Neural cell (in vitro differentiated cells): Measurements from ENCODE around the gene NEU2. TPM values are rescaled to one million over a fixed set of nuclear protein-coding genes. Genes with fewer than 3 reads are reported as not detected.

Source experiments
- H2AFZ ChIP-seq: fragments of 200-600, 300-800 bp; sonication (generic), shearing (Covaris generic); 2 replicates; pipeline ENCODE4 v1.6.0; 2014; ENCODE audit warnings: low read depth, mild to moderate bottlenecking, antibody characterized with exemption, low read length, moderate library complexity
- H3F3A ChIP-seq: fragments of 200-600 bp; shearing (Covaris generic); 2 replicates; pipeline ENCODE4 v1.6.1; 2016; ENCODE audit warnings: mild to moderate bottlenecking, moderate library complexity, mixed read lengths, antibody characterized with exemption, low read length; ENCODE audit not compliant: insufficient read depth, poor library complexity, severe bottlenecking
- H3K27ac ChIP-seq: fragments of 200-600, 300-800 bp; sonication (generic), shearing (Covaris generic); 2 replicates; pipeline ENCODE4 v1.5.1; 2014; ENCODE audit warnings: mild to moderate bottlenecking, low read length, moderate library complexity
- H3K27me3 ChIP-seq: fragments of 300-800, 200-600 bp; sonication (generic), shearing (Covaris generic); 2 replicates; pipeline ENCODE4 v1.6.0; 2014; ENCODE audit warnings: mild to moderate bottlenecking, low read depth, low read length, moderate library complexity; ENCODE audit not compliant: insufficient read depth
- H3K36me3 ChIP-seq: fragments of 300-800, 200-600 bp; sonication (generic), shearing (Covaris generic); 2 replicates; pipeline ENCODE4 v1.5.1; 2014; ENCODE audit warnings: mild to moderate bottlenecking, antibody characterized with exemption, low read length, moderate library complexity; ENCODE audit not compliant: insufficient read depth
- H3K4me2 ChIP-seq: fragments of 300-800, 200-600 bp; sonication (generic), shearing (Covaris generic); 2 replicates; pipeline ENCODE4 v1.6.0; 2014; ENCODE audit warnings: mild to moderate bottlenecking, low read length
- H3K4me3 ChIP-seq: fragments of 300-800, 200-600 bp; sonication (generic), shearing (Covaris generic); 2 replicates; pipeline ENCODE4 v1.5.1; 2014; ENCODE audit warnings: mild to moderate bottlenecking, low read length, moderate library complexity
- H3K79me2 ChIP-seq: fragments of 200-600 bp; shearing (Covaris generic); replicated peaks from 2 replicates; pipeline ENCODE4 v1.6.0; 2014; ENCODE audit warnings: mild to moderate bottlenecking, low read length, moderate library complexity; ENCODE audit not compliant: insufficient read depth
- H3K9ac ChIP-seq: fragments of 300-800, 200-600 bp; sonication (generic), shearing (Covaris generic); 2 replicates; pipeline ENCODE4 v1.6.1; 2016; ENCODE audit warnings: mild to moderate bottlenecking, low read length, mixed read lengths
- H3K9me2 ChIP-seq: fragments of 200-600 bp; shearing (Covaris generic); 2 replicates; pipeline ENCODE4 v1.6.1; 2016; ENCODE audit warnings: mild to moderate bottlenecking, low read length, mixed read lengths; ENCODE audit not compliant: insufficient read depth
- H3K9me3 ChIP-seq: fragments of 200-600, 300-800 bp; sonication (generic), shearing (Covaris generic); 2 replicates; pipeline ENCODE4 v1.6.1; 2016; ENCODE audit warnings: mild to moderate bottlenecking, mixed run types, low read length, moderate library complexity, mixed read lengths
- H4K20me1 ChIP-seq: fragments of 200-600 bp; shearing (Covaris generic); 2 replicates; pipeline ENCODE4 v1.6.1; 2016; ENCODE audit warnings: mild to moderate bottlenecking, mixed run types; ENCODE audit not compliant: insufficient read depth
- CTCF ChIP-seq: fragments of 450-650 bp; IDR thresholded peaks from 2 replicates; pipeline ENCODE4 v1.5.1; 2014; ENCODE audit warnings: antibody characterized with exemption, mild to moderate bottlenecking, moderate library complexity; ENCODE audit not compliant: poor library complexity, severe bottlenecking
- EP300 ChIP-seq: fragments of 450-650 bp; conservative IDR thresholded peaks from 2 replicates; pipeline ENCODE4 v1.6.1; 2014; ENCODE audit warnings: antibody characterized with exemption, mild to moderate bottlenecking, moderate library complexity; ENCODE audit not compliant: poor library complexity, severe bottlenecking
- EZH2 ChIP-seq: fragments of 200-600, 300-800 bp; shearing (Covaris generic), sonication (generic); IDR thresholded peaks from 2 replicates; pipeline ENCODE4 v1.6.1; 2014; ENCODE audit warnings: antibody characterized with exemption, low read length, borderline replicate concordance, mild to moderate bottlenecking; ENCODE audit not compliant: insufficient read depth, poor library complexity, severe bottlenecking
- MXI1 ChIP-seq: fragments of 450-650 bp; conservative IDR thresholded peaks from 2 replicates; pipeline ENCODE4 v1.6.1; 2014; ENCODE audit warnings: antibody characterized with exemption, mild to moderate bottlenecking; ENCODE audit not compliant: poor library complexity, severe bottlenecking
- POLR2AphosphoS5 ChIP-seq: IDR thresholded peaks from 2 replicates; pipeline ENCODE4 v1.6.1; 2012
- RAD21 ChIP-seq: fragments of 450-650 bp; conservative IDR thresholded peaks from 2 replicates; pipeline ENCODE4 v1.6.1; 2014; ENCODE audit warnings: antibody characterized with exemption, mild to moderate bottlenecking, moderate library complexity
- REST ChIP-seq: IDR thresholded peaks from 2 replicates; pipeline ENCODE4 v1.6.1; 2012; ENCODE audit warnings: borderline replicate concordance
- SMC3 ChIP-seq: fragments of 450-650 bp; conservative IDR thresholded peaks from 2 replicates; pipeline ENCODE4 v1.6.1; 2014; ENCODE audit warnings: antibody characterized with exemption, mild to moderate bottlenecking, moderate library complexity; ENCODE audit not compliant: poor library complexity
- TAF1 ChIP-seq: IDR thresholded peaks from 2 replicates; pipeline ENCODE4 v1.6.1; 2012; ENCODE audit warnings: low read depth
- polyA plus RNA-seq: library from polyadenylated mRNA; depleted of rRNA; stranded (reverse); fragments of >200 nt; gene quantifications from 2 replicates; pipeline ENCODE4 v1.2.3, GENCODE V29; 2014

The NEU2 gene
- polyA plus RNA-seq, 1 donor from 2014 or later = not detected

- Histone ChIP-seq H3K36me3 (no peaks in the 10 kb centered on the region), H3K27me3 (no peaks in the 10 kb centered on the region), H2AFZ (no peak overlapping the region), H3K4me2 (no peak overlapping the region), H3K4me3 (no peak overlapping the region), H3K9ac (no peak overlapping the region), H3K9me3 (no peaks in the 10 kb centered on the region), H3K27ac (no peak overlapping the region), H4K20me1 (no peaks in the 10 kb centered on the region), H3K9me2 (no peaks in the 10 kb centered on the region), H3K79me2 (no peaks in the 10 kb centered on the region), H3F3A (no peaks in the 10 kb centered on the region)
- no peak for TF ChIP-seq REST
- no peak for TF ChIP-seq MXI1
- TF ChIP-seq POLR2AphosphoS5 = no peak
- TF ChIP-seq RAD21 = no peak
- no peak for TF ChIP-seq TAF1
- no peak for TF ChIP-seq EP300
- no peak for TF ChIP-seq EZH2
- no peak for TF ChIP-seq SMC3
- TF ChIP-seq CTCF = no peak
Observed at GRCh38 chr2:233029321-233029720, 3.2 kb upstream of the NEU2 start.

- H4K20me1 ChIP-seq = no peaks in the 10 kb centered on the region
- H3K9ac ChIP-seq = no peak overlapping the region
- no peak overlapping the region for H3K4me3 ChIP-seq
- H3K27me3 ChIP-seq = no peaks in the 10 kb centered on the region
- H2AFZ ChIP-seq = no peak overlapping the region
- H3K27ac ChIP-seq = no peak overlapping the region
- TF ChIP-seq POLR2AphosphoS5 (no peak), EZH2 (no peak), RAD21 (no peak), EP300 (no peak), REST (no peak)
- H3K79me2 ChIP-seq = no peaks in the 10 kb centered on the region
- no peaks in the 10 kb centered on the region for H3K36me3 ChIP-seq
- H3K4me2 ChIP-seq = no peak overlapping the region
- H3K9me3 ChIP-seq = no peaks in the 10 kb centered on the region
- H3F3A ChIP-seq = no peaks in the 10 kb centered on the region
- no peaks in the 10 kb centered on the region for H3K9me2 ChIP-seq
Observed at GRCh38 chr2:233031556-233032500, 644 bp upstream of the NEU2 start.
